ENCODE data around the gene SERGEF. TPM values are rescaled to one million over a fixed set of nuclear protein-coding genes. Genes with fewer than 3 reads are reported as not detected.

SERGEF gene
- polyA plus RNA-seq, 4 donors = 18.7 to 23.2 (median 20.5) TPM

GRCh38 chr11:17760102-17761029 lies 252.5 kb downstream of the SERGEF start:
- DNase-seq (ENCODE audit: low read depth in 4 of 4, low spot score in 2 of 4) = no peak

- no peak for DNase-seq (ENCODE audit: low read depth in 4 of 4, low spot score in 2 of 4)
These were observed 257.0 kb downstream of the SERGEF start for GRCh38 chr11:17755891-17756290.

GRCh38 chr11:17753641-17754040 lies 259.2 kb downstream of the SERGEF start:
- DNase-seq (ENCODE audit: low read depth in 4 of 4, low spot score in 2 of 4) = no peak

- no peak for DNase-seq (ENCODE audit: low read depth in 4 of 4, low spot score in 2 of 4)
These were observed 259.7 kb downstream of the SERGEF start for GRCh38 chr11:17753153-17753552.

GRCh38 chr11:17752144-17752543 lies 260.7 kb downstream of the SERGEF start:
- no peak for DNase-seq (ENCODE audit: low read depth in 4 of 4, low spot score in 2 of 4)

- no peak for DNase-seq (ENCODE audit: low read depth in 4 of 4, low spot score in 2 of 4)
These were observed 261.3 kb downstream of the SERGEF start for GRCh38 chr11:17751558-17751957.

GRCh38 chr11:17750801-17751165 lies 262.1 kb downstream of the SERGEF start:
- DNase-seq (ENCODE audit: low read depth in 4 of 4, low spot score in 2 of 4) = no peak

GRCh38 chr11:17750013-17750800 lies 262.6 kb downstream of the SERGEF start:
- no peak for DNase-seq (ENCODE audit: low read depth in 4 of 4, low spot score in 2 of 4)

- no peak for DNase-seq (ENCODE audit: low read depth in 4 of 4, low spot score in 2 of 4)
These were observed 263.8 kb downstream of the SERGEF start for GRCh38 chr11:17748761-17749721.

- no peak for DNase-seq (ENCODE audit: low read depth in 4 of 4, low spot score in 2 of 4)
These were observed 264.8 kb downstream of the SERGEF start for GRCh38 chr11:17748044-17748443.

GRCh38 chr11:17747131-17747955 lies 265.5 kb downstream of the SERGEF start:
- DNase-seq (ENCODE audit: low read depth in 4 of 4, low spot score in 2 of 4) = no peak

- no peak for DNase-seq (ENCODE audit: low read depth in 4 of 4, low spot score in 2 of 4)
These were observed 266.8 kb downstream of the SERGEF start for GRCh38 chr11:17746096-17746495.

- DNase-seq (ENCODE audit: low read depth in 4 of 4, low spot score in 2 of 4) = no peak
These were observed 267.6 kb downstream of the SERGEF start for GRCh38 chr11:17745023-17745772.

- DNase-seq (ENCODE audit: low read depth in 4 of 4, low spot score in 2 of 4) = no peak
These were observed 268.5 kb downstream of the SERGEF start for GRCh38 chr11:17744151-17744940.

GRCh38 chr11:17743808-17744119 lies 269.1 kb downstream of the SERGEF start:
- no peak for DNase-seq (ENCODE audit: low read depth in 4 of 4, low spot score in 2 of 4)

- DNase-seq (ENCODE audit: low read depth in 4 of 4, low spot score in 2 of 4) = no peak
These were observed 269.6 kb downstream of the SERGEF start for GRCh38 chr11:17743026-17743807.

- DNase-seq (ENCODE audit: low read depth in 4 of 4, low spot score in 2 of 4) = no peak
These were observed 270.8 kb downstream of the SERGEF start for GRCh38 chr11:17742019-17742418.

GRCh38 chr11:17741487-17741886 lies 271.4 kb downstream of the SERGEF start:
- DNase-seq (ENCODE audit: low read depth in 4 of 4, low spot score in 2 of 4) = no peak

Data from left renal cortex interstitium (tissue), 4 donors.